GM12875 (cell line): ENCODE results near the gene ATP1A2.

Experiments
- H3K4me3 ChIP-seq: one replicate; pipeline ENCODE4 v1.5.1; 2011; ENCODE audit warnings: low read depth, low read length, control low read depth
- TF ChIP-seq, protein P1 (sequence below): IDR thresholded peaks from 2 replicates; pipeline ENCODE4 v1.5.1; 2011; ENCODE audit warnings: low read depth, mild to moderate bottlenecking, control low read depth, inconsistent platforms, low read length, moderate library complexity, borderline replicate concordance; ENCODE audit not compliant: insufficient read depth

The ATP1A2 gene

DNA sequence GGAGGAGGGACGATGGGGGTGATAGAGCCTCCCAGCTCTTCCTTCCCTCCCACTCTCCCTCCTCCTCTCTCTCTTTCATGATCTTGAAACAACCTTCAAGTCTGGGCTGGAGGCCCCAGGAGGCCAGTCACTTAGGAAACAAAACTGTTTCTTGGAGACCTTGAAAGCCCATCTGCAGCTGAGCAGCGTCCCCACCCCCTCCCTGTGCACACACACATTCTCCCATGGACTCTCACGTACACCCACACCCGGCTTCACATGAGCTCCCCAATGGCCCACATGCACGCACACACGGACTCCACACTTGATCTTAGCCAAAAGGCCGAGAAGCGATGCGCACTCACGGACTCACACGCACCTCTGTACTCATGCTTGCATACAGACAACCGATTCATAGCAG lies 3.2 kb upstream of the ATP1A2 start:
- TF ChIP-seq, protein P1, sequence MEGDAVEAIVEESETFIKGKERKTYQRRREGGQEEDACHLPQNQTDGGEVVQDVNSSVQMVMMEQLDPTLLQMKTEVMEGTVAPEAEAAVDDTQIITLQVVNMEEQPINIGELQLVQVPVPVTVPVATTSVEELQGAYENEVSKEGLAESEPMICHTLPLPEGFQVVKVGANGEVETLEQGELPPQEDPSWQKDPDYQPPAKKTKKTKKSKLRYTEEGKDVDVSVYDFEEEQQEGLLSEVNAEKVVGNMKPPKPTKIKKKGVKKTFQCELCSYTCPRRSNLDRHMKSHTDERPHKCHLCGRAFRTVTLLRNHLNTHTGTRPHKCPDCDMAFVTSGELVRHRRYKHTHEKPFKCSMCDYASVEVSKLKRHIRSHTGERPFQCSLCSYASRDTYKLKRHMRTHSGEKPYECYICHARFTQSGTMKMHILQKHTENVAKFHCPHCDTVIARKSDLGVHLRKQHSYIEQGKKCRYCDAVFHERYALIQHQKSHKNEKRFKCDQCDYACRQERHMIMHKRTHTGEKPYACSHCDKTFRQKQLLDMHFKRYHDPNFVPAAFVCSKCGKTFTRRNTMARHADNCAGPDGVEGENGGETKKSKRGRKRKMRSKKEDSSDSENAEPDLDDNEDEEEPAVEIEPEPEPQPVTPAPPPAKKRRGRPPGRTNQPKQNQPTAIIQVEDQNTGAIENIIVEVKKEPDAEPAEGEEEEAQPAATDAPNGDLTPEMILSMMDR = no peak
- no peak overlapping the region for H3K4me3 ChIP-seq

DNA sequence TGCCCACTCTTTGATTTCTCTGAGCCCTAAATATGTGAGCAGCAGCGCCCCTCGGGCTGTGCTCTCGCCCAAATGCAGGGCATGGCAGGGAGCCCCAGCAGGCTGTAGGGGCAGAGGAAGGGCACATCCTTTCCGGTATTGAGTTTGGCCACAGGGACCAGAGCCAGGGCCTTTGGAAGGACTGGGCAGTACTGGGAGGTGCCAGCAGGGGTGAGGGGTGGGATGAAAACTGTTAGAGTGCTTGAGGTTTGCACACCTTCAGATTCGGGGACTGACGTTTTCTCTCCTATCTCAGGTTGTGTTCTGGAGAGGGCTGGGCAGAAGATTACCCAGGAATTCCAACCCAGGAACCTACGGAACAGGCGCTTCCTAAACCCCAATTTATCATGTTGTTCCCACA lies 2.2 kb upstream of the ATP1A2 start:
- TF ChIP-seq, protein P1 = no peak
- H3K4me3 ChIP-seq = no peak overlapping the region

DNA sequence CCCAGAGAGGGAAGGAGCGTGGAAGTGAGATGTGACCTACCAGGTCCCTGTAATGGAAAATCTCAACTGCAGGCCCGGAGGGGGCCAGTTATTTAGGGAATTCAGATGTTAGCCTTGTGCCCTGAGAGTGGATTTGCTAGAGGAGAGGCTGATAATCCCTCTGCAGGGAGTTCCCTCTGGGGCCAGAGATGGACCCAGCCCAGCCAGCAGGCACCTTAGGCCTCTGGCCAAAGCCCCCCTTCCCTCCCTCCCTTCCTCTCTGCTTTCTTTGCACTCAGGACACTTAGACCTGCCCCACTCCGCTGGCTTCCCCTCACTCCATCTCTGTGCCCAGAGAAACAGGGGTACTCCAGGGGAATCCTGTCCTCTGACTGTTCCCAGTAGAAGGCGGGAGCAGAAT lies 1.5 kb upstream of the ATP1A2 start:
- H3K4me3 ChIP-seq = no peak overlapping the region
- TF ChIP-seq, protein P1 = no peak

DNA sequence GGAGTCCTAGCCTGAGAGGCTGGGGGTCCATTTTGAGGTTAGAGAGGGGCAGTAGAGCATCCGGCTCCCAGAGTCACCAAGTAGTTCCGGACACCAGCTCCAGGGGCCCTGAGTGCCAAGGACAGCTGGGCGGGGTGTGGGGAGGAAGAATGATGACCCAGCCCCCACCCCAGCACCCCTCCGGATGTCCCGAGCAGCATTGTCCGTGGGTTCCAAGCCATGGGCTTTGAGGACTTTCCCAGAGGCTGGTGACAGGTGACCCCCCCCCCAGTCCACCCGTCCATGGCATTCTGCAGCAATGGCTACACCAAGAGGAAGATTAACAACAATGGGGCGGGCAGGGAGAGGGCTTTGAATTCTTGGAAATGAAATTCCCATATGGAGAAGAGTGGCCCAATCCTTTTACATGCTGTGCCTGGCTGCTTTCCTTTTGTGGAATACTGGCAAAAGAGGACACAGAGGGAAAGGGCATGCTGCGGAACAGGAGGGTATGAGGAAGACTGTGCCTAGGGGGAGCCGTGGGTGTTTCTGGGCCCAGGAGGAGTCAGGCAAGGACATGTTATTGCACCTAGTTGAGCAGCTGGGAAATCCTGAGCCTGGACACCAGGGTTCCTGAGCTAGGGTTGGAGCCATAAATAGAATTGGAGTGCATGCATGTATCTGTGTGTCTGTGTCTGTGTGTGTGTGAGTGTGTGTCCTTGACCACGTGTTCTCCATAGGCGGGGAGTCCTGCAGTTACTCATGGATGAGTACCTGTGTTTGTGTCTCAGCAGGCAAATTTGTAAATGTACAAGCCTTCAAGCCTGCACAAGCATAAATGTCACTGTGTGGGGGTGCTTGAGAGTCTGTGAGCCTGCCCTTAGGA lies 956 bp downstream of the ATP1A2 start:
- H3K4me3 ChIP-seq = no peak overlapping the region
- TF ChIP-seq, protein P1 = no peak

DNA sequence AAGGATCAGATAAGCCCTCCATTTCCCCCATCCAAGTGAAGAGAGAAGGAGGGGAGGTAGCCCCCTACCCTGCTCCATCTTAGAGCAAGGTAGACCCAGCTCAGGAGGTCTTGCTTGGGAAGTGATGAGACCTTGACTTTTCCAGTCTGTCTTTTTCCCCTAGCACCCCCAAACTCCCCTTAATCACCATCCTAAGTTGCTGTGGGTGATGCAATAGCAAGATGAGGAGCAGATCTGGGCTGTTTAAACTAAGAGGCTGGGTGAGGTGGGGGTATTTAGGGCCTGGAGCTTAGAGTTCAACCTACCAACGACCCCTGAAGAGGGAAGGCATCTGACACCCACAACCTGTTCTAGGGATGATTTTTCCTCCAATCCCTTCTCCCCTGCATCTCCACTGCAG lies 1.7 kb downstream of the ATP1A2 start:
- H3K4me3 ChIP-seq = no peak overlapping the region
- TF ChIP-seq, protein P1 = no peak

DNA sequence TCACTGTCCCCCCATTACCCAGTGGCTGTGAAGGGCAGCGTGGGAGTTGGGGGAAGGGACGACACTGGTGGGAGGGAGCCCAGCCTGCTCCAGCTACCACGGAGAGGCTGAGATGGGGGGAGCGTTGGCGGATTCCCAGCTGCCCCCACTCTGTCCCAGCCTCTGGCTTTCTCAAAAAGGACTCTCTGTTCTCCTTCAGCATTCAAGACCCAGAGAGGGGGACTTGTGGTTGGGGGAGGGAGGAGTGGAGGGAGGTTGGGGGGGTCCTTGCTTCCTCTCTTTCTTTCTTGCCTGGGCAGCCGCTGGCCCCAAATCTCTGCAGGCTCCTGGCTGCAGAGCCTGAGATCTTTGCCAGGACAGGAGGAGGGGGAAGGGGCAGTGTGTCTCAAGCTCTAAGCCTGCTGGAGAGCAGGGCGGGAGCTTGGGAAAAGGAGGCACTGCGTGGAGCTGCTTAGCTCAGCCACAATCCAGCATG lies 2.2 kb downstream of the ATP1A2 start:
- H3K4me3 ChIP-seq = no peak overlapping the region
- TF ChIP-seq, protein P1 = no peak

DNA sequence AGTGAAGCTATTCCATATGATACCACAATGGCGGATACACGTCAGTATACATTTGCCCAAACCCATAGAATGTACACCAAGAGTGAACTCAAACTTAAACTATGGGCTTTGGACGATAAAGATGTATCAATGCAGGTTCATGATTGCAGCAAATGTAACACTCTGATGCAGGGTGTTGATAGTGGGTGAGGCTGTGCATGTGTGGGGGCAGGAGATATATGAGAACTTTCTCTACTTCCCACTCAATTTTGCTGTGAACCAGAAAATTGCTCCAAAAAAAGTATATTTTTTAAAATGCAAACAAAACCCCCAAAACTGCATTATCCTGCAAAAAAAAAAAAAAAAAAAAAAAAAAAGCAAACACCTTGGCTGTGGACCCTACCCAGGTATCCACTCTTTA lies 3.4 kb downstream of the ATP1A2 start:
- H3K4me3 ChIP-seq = no peak overlapping the region
- TF ChIP-seq, protein P1 = no peak
